Gastroesophageal sphincter (tissue), 4 donors: ENCODE measurements around the gene OARD1. TPM values are rescaled to one million over a fixed set of nuclear protein-coding genes. Genes with fewer than 3 reads are reported as not detected.

ENCODE experiments used
- ATAC-seq: fragments of 150-250 bp; one replicate; pipeline ENCODE4 v1.9.1; 2016; ENCODE audit warnings: mild to moderate bottlenecking, moderate library complexity
- H3K27ac ChIP-seq, 4 donors: fragments of 200-600 bp; sonication (generic) in 3 of 4; 1 replicate in 3 of 4; 2 replicates in 1 of 4; pipeline ENCODE4 v1.5.1; 2016 to 2019
- H3K27me3 ChIP-seq: fragments of 200-600 bp; sonication (generic); one replicate; pipeline ENCODE4 v1.5.1; 2019
- H3K36me3 ChIP-seq, 2 donors: fragments of 200-600 bp; sonication (generic); one replicate each; pipeline ENCODE4 v1.5.1; 2019; ENCODE audit warnings: control low read depth in 1 of 2
- H3K4me1 ChIP-seq, 3 donors: fragments of 200-600 bp; sonication (generic); 1 replicate in 2 of 3; 2 replicates in 1 of 3; pipeline ENCODE4 v1.5.1; 2016 to 2019; ENCODE audit warnings: control low read depth in 2 of 3
- H3K4me3 ChIP-seq, 2 donors: fragments of 200-600 bp; sonication (generic); one replicate each; pipeline ENCODE4 v1.5.1; 2019; ENCODE audit warnings: mild to moderate bottlenecking in 1 of 2, moderate library complexity in 1 of 2
- H3K9me3 ChIP-seq, 3 donors: fragments of 200-600 bp; sonication (generic); one replicate each; pipeline ENCODE4 v1.5.1; 2017 to 2019; ENCODE audit warnings: control low read depth in 2 of 3
- CTCF ChIP-seq, 4 experiments: fragments of 200-600 bp in 2 of 4; fragments of 450-650 bp in 2 of 4; sonication (generic) in 1 of 4; IDR thresholded peaks; one replicate each; pipeline ENCODE4 v1.5.1; 2017 to 2019; ENCODE audit warnings: antibody characterized with exemption in 4 of 4, mild to moderate bottlenecking in 2 of 4, moderate library complexity in 2 of 4
- EP300 ChIP-seq: sonication (generic); formaldehyde crosslinking; IDR thresholded peaks from one replicate; pipeline ENCODE4 v1.6.1; 2017; ENCODE audit warnings: antibody characterized with exemption, mild to moderate bottlenecking
- POLR2A ChIP-seq, 2 donors: fragments of 450-650 bp; IDR thresholded peaks; one replicate each; pipeline ENCODE4 v1.6.1; 2017; ENCODE audit warnings: antibody characterized with exemption in 2 of 2, mild to moderate bottlenecking in 2 of 2, moderate library complexity in 1 of 2
- POLR2AphosphoS5 ChIP-seq: sonication (generic); formaldehyde crosslinking; IDR thresholded peaks from one replicate; pipeline ENCODE4 v1.6.1; 2017; ENCODE audit warnings: antibody characterized with exemption
- WGBS, 2 donors: methylation state at CpG; one replicate each; pipeline ENCODE4 v1.1.5; 2018; ENCODE audit warnings: low coverage in 1 of 2; 5-methylcytosine and 5-hydroxymethylcytosine counted together
- total RNA-seq, 4 donors: library from RNA; depleted of rRNA; stranded (reverse); fragments of >200 nt; gene quantifications; one replicate each; pipeline ENCODE4 v1.1.0, GENCODE V29; 2016

Gene OARD1
- total RNA-seq, 4 donors from 2014 or later, result 9.2 to 23.8 (median 13.7) TPM

- H3K9me3 ChIP-seq, result no peaks in the 10 kb centered on the region
- no peaks in the 10 kb centered on the region for H3K4me1 ChIP-seq
- no peak for ATAC-seq
- H3K27me3 ChIP-seq, result no peaks in the 10 kb centered on the region
- no peak for TF ChIP-seq CTCF (IDR thresholded peaks at IDR 0.05)
- no peak for TF ChIP-seq POLR2AphosphoS5
- TF ChIP-seq EP300, result no peak
- TF ChIP-seq POLR2A (IDR thresholded peaks at IDR 0.05), result no peak
- H3K36me3 ChIP-seq, result peaks cover 0 to 88% of the 10 kb centered on the region in 2 donors
- no peak overlapping the region for H3K27ac ChIP-seq
- no peak overlapping the region for H3K4me3 ChIP-seq
Measured at GRCh38 chr6:41083072-41083471, 10.9 kb upstream of the OARD1 start.

GRCh38 chr6:41080621-41081020 is 8.5 kb upstream of the OARD1 start:
- Histone ChIP-seq H3K27ac (no peak overlapping the region), H3K9me3 (no peaks in the 10 kb centered on the region), H3K4me1 (peaks cover 0 to 12% (median 0%) of the 10 kb centered on the region in 3 donors), H3K27me3 (no peaks in the 10 kb centered on the region), H3K36me3 (peaks cover 0 to 64% of the 10 kb centered on the region in 2 donors), H3K4me3 (no peak overlapping the region)
- WGBS, 2 donors, result 79 to 83% methylated on average over 1 to 2 of the region's 2 CpGs
- TF ChIP-seq POLR2A (IDR thresholded peaks at IDR 0.05) (no peak), EP300 (no peak)
- no peak for ATAC-seq

- Histone ChIP-seq H3K9me3 (no peaks in the 10 kb centered on the region), H3K4me1 (peaks cover 0 to 27% (median 8%) of the 10 kb centered on the region in 3 donors), H3K27me3 (no peaks in the 10 kb centered on the region), H3K4me3 (no peak overlapping the region), H3K27ac (no peak overlapping the region), H3K36me3 (peaks cover 0 to 50% of the 10 kb centered on the region in 2 donors)
- no peak for ATAC-seq
- TF ChIP-seq EP300, result no peak
- TF ChIP-seq POLR2AphosphoS5, result no peak
- WGBS, 2 donors, result no CpG with 5 or more reads among the region's 1 CpG
Measured at GRCh38 chr6:41079080-41079479, 6.9 kb upstream of the OARD1 start.

- no peak overlapping the region for H3K27ac ChIP-seq
- H3K27me3 ChIP-seq, result no peaks in the 10 kb centered on the region
- no peaks in the 10 kb centered on the region for H3K9me3 ChIP-seq
- no peak overlapping the region for H3K4me3 ChIP-seq
- 81 to 88% methylated on average over 3 of the region's 3 CpGs for WGBS, 2 donors
- H3K4me1 ChIP-seq, result peaks cover 0 to 30% (median 9%) of the 10 kb centered on the region in 3 donors
- TF ChIP-seq POLR2A (IDR thresholded peaks at IDR 0.05), result no peak
- no peak for TF ChIP-seq CTCF (IDR thresholded peaks at IDR 0.05)
- TF ChIP-seq POLR2AphosphoS5, result no peak
- no peak for TF ChIP-seq EP300
- peaks cover 0 to 40% of the 10 kb centered on the region in 2 donors for H3K36me3 ChIP-seq
- no peak for ATAC-seq
Measured at GRCh38 chr6:41078101-41078500, 5.9 kb upstream of the OARD1 start.

- H3K9me3 ChIP-seq, result no peaks in the 10 kb centered on the region
- no peak for ATAC-seq
- WGBS, 2 donors, result 93 to 100% methylated on average over 2 of the region's 2 CpGs
Measured at GRCh38 chr6:41077536-41077935, 5.4 kb upstream of the OARD1 start.

More at GRCh38 chr6:41077536-41077935, 5.4 kb upstream of the OARD1 start:
- no peak overlapping the region for H3K27ac ChIP-seq
- H3K27me3 ChIP-seq, result no peaks in the 10 kb centered on the region
- TF ChIP-seq POLR2A (IDR thresholded peaks at IDR 0.05) (no peak), EP300 (no peak), POLR2AphosphoS5 (no peak), CTCF (IDR thresholded peaks at IDR 0.05) (no peak)
- no peak overlapping the region for H3K4me3 ChIP-seq
- peaks cover 0 to 30% (median 9%) of the 10 kb centered on the region in 3 donors for H3K4me1 ChIP-seq
- peaks cover 0 to 37% of the 10 kb centered on the region in 2 donors for H3K36me3 ChIP-seq
